ENCODE results near the gene STAMBP. TPM values are rescaled to one million over a fixed set of nuclear protein-coding genes. Genes with fewer than 3 reads are reported as not detected.

STAMBP gene
- total RNA-seq, 2 experiments from 2014 or later: 76.9 to 87.1 TPM

- POLR2A ChIA-PET: no interaction called here
- Mint-ChIP-seq H3K4me3 (no peak overlapping the region), H3K9me3 (no peaks in the 10 kb centered on the region), H3K27me3 (no peaks in the 10 kb centered on the region), H3K27ac (no peak overlapping the region), H3K4me1 (ENCODE audit: low read depth) (peaks cover 13% of the 10 kb centered on the region), H3K36me3 (ENCODE audit: low read depth) (peaks cover 35% of the 10 kb centered on the region)
- CTCF ChIA-PET: interaction anchor here (1.2 kb wide), 1 partner anchor 23 kb away, joined by 3 read pairs; the partner anchor contains the start of gene STAMBP
- ATAC-seq: peak; percentile 48
- intact Hi-C loops (cut with micrococcal nuclease): no loop called here
- peak; percentile 17 for TF ChIP-seq CTCF (IDR thresholded peaks at IDR 0.05)
- DNase-seq: peak; percentile 21
Measured at GRCh38 chr2:73851274-73851673, 22.5 kb downstream of the STAMBP start.

GRCh38 chr2:73852020-73852419 lies 23.3 kb downstream of the STAMBP start:
- peak; percentile 68 for ATAC-seq
- no peaks in the 10 kb centered on the region for H3K9me3 Mint-ChIP-seq
- no peak for TF ChIP-seq CTCF (IDR thresholded peaks at IDR 0.05)
- H3K4me1 Mint-ChIP-seq (ENCODE audit: low read depth): peaks cover 20% of the 10 kb centered on the region
- no peak overlapping the region for H3K27ac Mint-ChIP-seq
- no peak for DNase-seq
- CTCF ChIA-PET: interaction anchor here (1.2 kb wide), 1 partner anchor 24 kb away, joined by 3 read pairs; the partner anchor contains the start of gene STAMBP
- intact Hi-C loops (cut with micrococcal nuclease): no loop called here
- POLR2A ChIA-PET: no interaction called here
- H3K27me3 Mint-ChIP-seq: no peaks in the 10 kb centered on the region
- H3K4me3 Mint-ChIP-seq: no peak overlapping the region
- H3K36me3 Mint-ChIP-seq (ENCODE audit: low read depth): peaks cover 29% of the 10 kb centered on the region

- Mint-ChIP-seq H3K36me3 (ENCODE audit: low read depth) (peaks cover 20% of the 10 kb centered on the region), H3K4me3 (no peak overlapping the region), H3K9me3 (no peaks in the 10 kb centered on the region), H3K4me1 (ENCODE audit: low read depth) (peaks cover 38% of the 10 kb centered on the region), H3K27me3 (no peaks in the 10 kb centered on the region), H3K27ac (no peak overlapping the region)
- intact Hi-C loops (cut with micrococcal nuclease): no loop called here
- no peak for TF ChIP-seq CTCF (IDR thresholded peaks at IDR 0.05)
- ChIA-PET POLR2A (no interaction called here), CTCF (interaction anchor here (1.4 kb wide), 1 partner anchor 14 kb away, joined by 4 read pairs; no protein-coding TSS in a partner anchor)
- DNase-seq (no peak), ATAC-seq (no peak)
Measured at GRCh38 chr2:73855526-73855925, 26.8 kb downstream of the STAMBP start.

GRCh38 chr2:73856214-73856613 lies 27.5 kb downstream of the STAMBP start:
- ChIA-PET POLR2A (no interaction called here), CTCF (interaction anchor here (1.4 kb wide), 1 partner anchor 13 kb away, joined by 4 read pairs; no protein-coding TSS in a partner anchor)
- DNase-seq: no peak
- intact Hi-C loops (cut with micrococcal nuclease): no loop called here
- H3K4me3 Mint-ChIP-seq: no peak overlapping the region
- no peak for ATAC-seq
- H3K36me3 Mint-ChIP-seq (ENCODE audit: low read depth): peaks cover 21% of the 10 kb centered on the region
- H3K27me3 Mint-ChIP-seq: no peaks in the 10 kb centered on the region
- H3K4me1 Mint-ChIP-seq (ENCODE audit: low read depth): peaks cover 39% of the 10 kb centered on the region
- no peak overlapping the region for H3K27ac Mint-ChIP-seq
- H3K9me3 Mint-ChIP-seq: no peaks in the 10 kb centered on the region
- no peak for TF ChIP-seq CTCF (IDR thresholded peaks at IDR 0.05)

- H3K4me1 Mint-ChIP-seq (ENCODE audit: low read depth): peaks cover 37% of the 10 kb centered on the region
- H3K9me3 Mint-ChIP-seq: no peaks in the 10 kb centered on the region
- intact Hi-C loops (cut with micrococcal nuclease): no loop called here
- H3K4me3 Mint-ChIP-seq: no peak overlapping the region
- CTCF ChIA-PET: no interaction called here
- H3K36me3 Mint-ChIP-seq (ENCODE audit: low read depth): peaks cover 41% of the 10 kb centered on the region
- TF ChIP-seq CTCF (IDR thresholded peaks at IDR 0.05): no peak
- H3K27ac Mint-ChIP-seq: peak overlapping the region; percentile 78
- POLR2A ChIA-PET: interaction anchor here (1.0 kb wide), 1 partner anchor 14 kb away, joined by 3 read pairs; no protein-coding TSS in a partner anchor
- no peaks in the 10 kb centered on the region for H3K27me3 Mint-ChIP-seq
- ATAC-seq (peak; percentile 99), DNase-seq (peak; percentile 68)
Measured at GRCh38 chr2:73859721-73860586, 31.2 kb downstream of the STAMBP start.
